Prostate gland (tissue), 2 donors: ENCODE measurements around the gene ZNF607.

Experiments used
- CTCF ChIP-seq, 4 experiments: fragments of 200-600 bp in 2 of 4; fragments of 450-650 bp in 2 of 4; sonication (generic) in 2 of 4; IDR thresholded peaks; 1 replicate in 3 of 4; 2 replicates in 1 of 4; pipeline ENCODE4 v1.5.1; 2016 to 2019; ENCODE audit warnings: antibody characterized with exemption in 4 of 4, mild to moderate bottlenecking in 2 of 4, moderate library complexity in 2 of 4
- POLR2A ChIP-seq: fragments of 450-650 bp; IDR thresholded peaks from one replicate; pipeline ENCODE4 v1.6.1; 2016; ENCODE audit warnings: antibody characterized with exemption, mild to moderate bottlenecking

GRCh38 chr19:37738371-37738770 lies 18.8 kb upstream of the ZNF607 start:
- TF ChIP-seq POLR2A (no peak), CTCF (IDR thresholded peaks at IDR 0.05) (no peak)
